Effector CD4-positive, alpha-beta T cell (primary cell): Measurements from ENCODE around the gene BRAT1.

Experiments
- DNase-seq: peaks from one replicate; pipeline ENCODE4 v3.0.0-alpha.2; 2020

BRAT1 gene

GRCh38 chr7:2509298-2509906, 45.9 kb downstream of the BRAT1 start:
- DNase-seq, result no peak

GRCh38 chr7:2508327-2509215, 46.8 kb downstream of the BRAT1 start:
- DNase-seq, result peak; percentile 78

- DNase-seq, result no peak
Measured at GRCh38 chr7:2507917-2508306, 47.4 kb downstream of the BRAT1 start.

GRCh38 chr7:2507208-2507916, 48.0 kb downstream of the BRAT1 start:
- DNase-seq, result no peak

- no peak for DNase-seq
Measured at GRCh38 chr7:2505401-2505800, 49.9 kb downstream of the BRAT1 start.

GRCh38 chr7:2504889-2505375, 50.4 kb downstream of the BRAT1 start:
- no peak for DNase-seq

GRCh38 chr7:2504128-2504888, 51.0 kb downstream of the BRAT1 start:
- DNase-seq, result no peak

GRCh38 chr7:2503056-2503941, 52.0 kb downstream of the BRAT1 start:
- DNase-seq, result no peak

GRCh38 chr7:2502647-2502966, 52.7 kb downstream of the BRAT1 start:
- DNase-seq, result no peak

- no peak for DNase-seq
Measured at GRCh38 chr7:2501947-2502646, 53.2 kb downstream of the BRAT1 start.

GRCh38 chr7:2500701-2501100, 54.6 kb downstream of the BRAT1 start:
- DNase-seq, result no peak

- no peak for DNase-seq
Measured at GRCh38 chr7:2499719-2500430, 55.4 kb downstream of the BRAT1 start.

GRCh38 chr7:2499181-2499580, 56.1 kb downstream of the BRAT1 start:
- DNase-seq, result no peak

GRCh38 chr7:2498708-2499107, 56.6 kb downstream of the BRAT1 start:
- no peak for DNase-seq

- no peak for DNase-seq
Measured at GRCh38 chr7:2497500-2498336, 57.6 kb downstream of the BRAT1 start.

- DNase-seq, result no peak
Measured at GRCh38 chr7:2497065-2497464, 58.3 kb downstream of the BRAT1 start.

GRCh38 chr7:2496375-2496774, 58.9 kb downstream of the BRAT1 start:
- no peak for DNase-seq

GRCh38 chr7:2495418-2496299, 59.7 kb downstream of the BRAT1 start:
- no peak for DNase-seq
